H1 (cell line): Measurements from ENCODE around the gene MAN1C1. TPM values are rescaled to one million over a fixed set of nuclear protein-coding genes. Genes with fewer than 3 reads are reported as not detected.
A peak's percentile ranks its signal among the peaks of the same experiment; 100 is the strongest.

Experiments used
- CHD7 ChIP-seq: fragments of 300-600 bp; sonication (generic); IDR thresholded peaks from 2 replicates; pipeline ENCODE4 v1.7.1; 2012; ENCODE audit warnings: low read length, moderate library complexity, mild to moderate bottlenecking, inconsistent platforms; ENCODE audit not compliant: insufficient replicate concordance
- JUN ChIP-seq: IDR thresholded peaks from 2 replicates; pipeline ENCODE4 v1.6.1; 2011; ENCODE audit warnings: low read depth, mild to moderate bottlenecking, improper control_type of control experiment, low read length
- KDM5A ChIP-seq: fragments of 200-600 bp; IDR thresholded peaks from 2 replicates; pipeline ENCODE4 v1.7.1; 2012; ENCODE audit warnings: mild to moderate bottlenecking, low read length, inconsistent platforms, mixed read lengths
- MAX ChIP-seq: IDR thresholded peaks from 2 replicates; pipeline ENCODE4 v1.6.1; 2012; ENCODE audit warnings: inconsistent platforms
- NRF1 ChIP-seq: IDR thresholded peaks from 2 replicates; pipeline ENCODE4 v1.6.1; 2011; ENCODE audit warnings: mild to moderate bottlenecking, low read depth, low read length, improper control_type of control experiment
- RAD21 ChIP-seq, 2 experiments: IDR thresholded peaks in 1 of 2; conservative IDR thresholded peaks in 1 of 2; 2 replicates each; pipeline ENCODE4 v1.6.1; 2011; ENCODE audit warnings: low read depth in 2 of 2, low read length in 2 of 2, improper control_type of control experiment in 1 of 2, inconsistent platforms in 1 of 2, mild to moderate bottlenecking in 1 of 2, moderate library complexity in 1 of 2
- SIN3A ChIP-seq, 2 experiments: IDR thresholded peaks in 1 of 2; conservative IDR thresholded peaks in 1 of 2; 2 replicates each; pipeline ENCODE4 v1.6.1; 2011 to 2012; ENCODE audit warnings: low read length in 2 of 2, improper control_type of control experiment in 1 of 2, low read depth in 1 of 2, mild to moderate bottlenecking in 1 of 2
- YY1 ChIP-seq: IDR thresholded peaks from 2 replicates; pipeline ENCODE4 v1.6.1; 2011; ENCODE audit warnings: low read depth, mild to moderate bottlenecking, low read length
- polyA plus RNA-seq, 7 experiments: library from polyadenylated mRNA; depleted of rRNA in 3 of 7; stranded (reverse) in 5 of 7; unstranded in 2 of 7; fragments of >200 nt in 5 of 7; fragments of 200-250 nt in 2 of 7; gene quantifications; 1 replicate in 5 of 7; 2 replicates in 1 of 7; 4 replicates in 1 of 7; pipeline versions ENCODE4 v1.2.1 to v1.2.3, GENCODE V29; 2011 to 2013; ENCODE audit warnings: missing spikeins in 2 of 7, mixed read lengths in 2 of 7
- total RNA-seq: library from RNA; stranded (reverse); fragmentation: NEBNext Ultra II Directional; extraction: Animal tissue kit (Norgen Biotek cat#: 25700); gene quantifications from 2 replicates; pipeline ENCODE4 v1.2.1, GENCODE V29; 2021

The MAN1C1 gene
- total and polyA plus RNA-seq, 2 of the 8 experiments (the other 6 are each of a cell fraction or from before 2014, with no cell fraction given) = 7.8 to 15.2 TPM

- TF ChIP-seq CHD7 = no peak
- TF ChIP-seq YY1 = peak; percentile 70
- TF ChIP-seq SIN3A (conservative IDR thresholded peaks at IDR 0.05 in 1 of 2, IDR thresholded peaks at IDR 0.05 in 1 of 2; ENCODE audit: low read depth in 1 of 2, low read length in 2 of 2) = peak in 1 of 2 experiments; percentile 63; a peak in 2 of 4 replicates
- TF ChIP-seq MAX = peak; percentile 43
- no peak for TF ChIP-seq JUN
- no peak for TF ChIP-seq NRF1
- TF ChIP-seq RAD21 (IDR thresholded peaks at IDR 0.05 in 1 of 2, conservative IDR thresholded peaks at IDR 0.05 in 1 of 2; ENCODE audit: low read depth in 2 of 2, low read length in 2 of 2) = peak; percentile 31 to 44; a peak in 2 of 4 replicates
- TF ChIP-seq KDM5A = no peak
Measured at GRCh38 chr1:25616095-25616986, at the start of gene MAN1C1 (continued).
